Measurements from ENCODE around the gene SIK3. TPM values are rescaled to one million over a fixed set of nuclear protein-coding genes. Genes with fewer than 3 reads are reported as not detected.

SIK3 gene
- total RNA-seq, 1 experiment from 2014 or later: 31.4 TPM

GRCh38 chr11:116933961-116934360, 164.3 kb downstream of the SIK3 start:
- Histone ChIP-seq H2BK5ac (ENCODE audit: insufficient read length, low read length) (no peak overlapping the region), H3K9me3 (ENCODE audit: control insufficient read depth, low read depth, low read length) (no peaks in the 10 kb centered on the region), H3T11ph (ENCODE audit: low read length) (no peak overlapping the region), H2AFZ (ENCODE audit: low read length) (no peak overlapping the region), H3K27ac (ENCODE audit: insufficient read length, low read depth, low read length) (no peak overlapping the region), H3K4me2 (ENCODE audit: insufficient read depth, insufficient read length, low read length) (no peak overlapping the region), H4K20me1 (ENCODE audit: control insufficient read depth, insufficient read depth, insufficient read length) (no peaks in the 10 kb centered on the region), H3K23me2 (ENCODE audit: insufficient read length, low read depth, low read length, poor library complexity, severe bottlenecking) (no peaks in the 10 kb centered on the region), H2BK15ac (ENCODE audit: low read depth, low read length) (no peak overlapping the region), H3K9ac (ENCODE audit: extremely low read depth, insufficient read length, low read length) (no peak overlapping the region), H2BK12ac (ENCODE audit: insufficient read length, low read depth, low read length) (no peak overlapping the region), H2AK5ac (ENCODE audit: insufficient read length, low read length) (no peak overlapping the region), H3K27me3 (ENCODE audit: insufficient read depth, low read length) (no peaks in the 10 kb centered on the region), H4K5ac (ENCODE audit: insufficient read length, low read depth, low read length) (no peak overlapping the region), H3K4me1 (ENCODE audit: insufficient read depth, low read length) (peaks cover 5% of the 10 kb centered on the region; the same call in 1 of the 2 replicates), H3K18ac (ENCODE audit: insufficient read length, low read depth, low read length) (no peak overlapping the region), H3K4ac (ENCODE audit: low read depth, low read length) (no peak overlapping the region), H3K79me2 (ENCODE audit: insufficient read depth, low read length) (no peaks in the 10 kb centered on the region), H3K79me1 (ENCODE audit: insufficient read depth, low read depth, low read length, poor library complexity, severe bottlenecking) (no peaks in the 10 kb centered on the region), H2BK120ac (ENCODE audit: low read depth, low read length, poor library complexity, severe bottlenecking) (no peak overlapping the region), H3K14ac (ENCODE audit: insufficient read depth, low read length) (no peak overlapping the region), H4K8ac (replicated peaks; ENCODE audit: insufficient read length, low read depth, low read length) (no peak overlapping the region), H2BK20ac (ENCODE audit: low read depth, low read length, poor library complexity, severe bottlenecking) (no peak overlapping the region), H3K23ac (ENCODE audit: insufficient read length, low read depth, low read length) (no peak overlapping the region), H4K91ac (ENCODE audit: insufficient read length, low read depth, low read length) (no peak overlapping the region), H3K56ac (ENCODE audit: insufficient read length, low read depth, low read length) (no peak overlapping the region)
- WGBS (ENCODE audit: extremely low coverage, insufficient read length, low lambda C conversion rate): 100% methylated on average over 1 of the region's 3 CpGs
- H3K4me3 Mint-ChIP-seq: no peak overlapping the region
- H3K27ac Mint-ChIP-seq: no peak overlapping the region
- DNase-seq: no peak
- no peaks in the 10 kb centered on the region for H3K27me3 Mint-ChIP-seq (ENCODE audit: low read depth)
- no peak for TF ChIP-seq CTCF (conservative IDR thresholded peaks at IDR 0.05)
- H3K4me1 Mint-ChIP-seq: peaks cover 20% of the 10 kb centered on the region in 2 experiments
- H3K9me3 Mint-ChIP-seq: no peaks in the 10 kb centered on the region
- peaks cover 3 to 10% (median 3%) of the 10 kb centered on the region in 3 experiments; a peak in 5 of 7 replicates for H3K36me3 Mint-ChIP-seq (ENCODE audit: insufficient read depth in 1 of 3, low read depth in 3 of 3)
